AG10803 (cell line): ENCODE results near the gene SMCO3.

ENCODE experiments used
- DNase-seq: peaks from one replicate; pipeline ENCODE4 v3.0.0; 2010; ENCODE audit warnings: low read depth
- H3K4me3 ChIP-seq: 2 replicates; pipeline ENCODE4 v1.5.1; 2011; ENCODE audit warnings: mild to moderate bottlenecking, low read length, control low read depth
- CTCF ChIP-seq: conservative IDR thresholded peaks from 2 replicates; pipeline ENCODE4 v1.5.1; 2011; ENCODE audit warnings: mild to moderate bottlenecking, low read length, control low read depth, inconsistent platforms

SMCO3 gene

GRCh38 chr12:14842315-14842714 is 28.3 kb upstream of the SMCO3 start:
- H3K4me3 ChIP-seq = no peak overlapping the region
- TF ChIP-seq CTCF = no peak

GRCh38 chr12:14841761-14842160 is 27.8 kb upstream of the SMCO3 start:
- TF ChIP-seq CTCF = no peak
- peak; percentile 68 for DNase-seq
- no peak overlapping the region for H3K4me3 ChIP-seq

More at GRCh38 chr12:14842315-14842714, 28.3 kb upstream of the SMCO3 start:
- DNase-seq = no peak

- TF ChIP-seq CTCF = no peak
- DNase-seq = no peak
- no peak overlapping the region for H3K4me3 ChIP-seq
Measured at GRCh38 chr12:14840616-14841015, 26.6 kb upstream of the SMCO3 start.

GRCh38 chr12:14839262-14839661 is 25.3 kb upstream of the SMCO3 start:
- TF ChIP-seq CTCF = no peak
- H3K4me3 ChIP-seq = no peak overlapping the region
- no peak for DNase-seq

- TF ChIP-seq CTCF = no peak
- peak; percentile 76 for DNase-seq
- peak overlapping the region; percentile 7 for H3K4me3 ChIP-seq
Measured at GRCh38 chr12:14836336-14837210, 22.6 kb upstream of the SMCO3 start.

GRCh38 chr12:14834509-14834908 is 20.5 kb upstream of the SMCO3 start:
- TF ChIP-seq CTCF = no peak
- no peak for DNase-seq
- no peak overlapping the region for H3K4me3 ChIP-seq

GRCh38 chr12:14833952-14834351 is 20.0 kb upstream of the SMCO3 start:
- peak; percentile 17 for DNase-seq
- no peak overlapping the region for H3K4me3 ChIP-seq
- TF ChIP-seq CTCF = no peak
